NCI-H1930 (cell line): ENCODE measurements around the gene ZNF578.
"Not testable (repeated sequence)": the region's sequence is repeated elsewhere in the genome, so short reads cannot be mapped to it uniquely, and the experiment has no call there.

Experiments
- DNase-seq, 2 experiments: peaks; one replicate each; lab custom pipeline; 2025; lab: John Stamatoyannopoulos, UW

The ZNF578 gene

DNA sequence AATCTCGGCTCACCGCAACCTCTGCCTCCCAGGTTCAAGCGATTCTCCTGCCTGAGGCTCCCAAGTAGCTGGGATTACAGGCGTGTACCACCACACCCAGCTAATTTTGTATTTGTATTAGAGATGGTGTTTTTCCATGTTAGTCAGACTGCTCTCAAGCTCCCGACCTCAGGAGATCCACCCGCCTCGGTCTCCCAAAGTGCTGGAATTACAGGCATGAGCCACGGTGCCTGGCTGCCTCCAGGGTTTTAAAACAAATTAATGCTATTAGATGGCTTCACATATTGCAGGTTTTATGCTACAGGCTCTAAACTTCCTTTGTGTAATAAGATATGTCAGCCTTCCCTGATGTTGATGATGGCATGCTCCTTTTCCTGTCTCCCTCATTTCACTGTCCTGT, 108.3 kb downstream of the ZNF578 start:
- not testable (repeated sequence) for DNase-seq
